GM12878 (cell line): Measurements from ENCODE around the gene MAPKAP1. TPM values are rescaled to one million over a fixed set of nuclear protein-coding genes. Genes with fewer than 3 reads are reported as not detected.

Experiments used
- ATAC-seq: fragments of 200-7000 bp; cut with Tn5 transposase; 3 replicates; pipeline ENCODE4 v1.9.1; 2020; ENCODE audit warnings: mild to moderate bottlenecking, moderate library complexity
- BruUV-seq: library from RNA; stranded (reverse); fragments of 400-500 nt; replicated peaks from 2 replicates; lab custom pipeline; 2021; lab: Mats Ljungman, UMichigan
- CTCF ChIA-PET: fragments of 300-600 bp; sonication (Branson Sonifier 250); formaldehyde crosslinking; extraction: SDS; loops from one replicate; lab custom pipeline; 2021; ENCODE audit warnings: inconsistent platforms; lab: Yijun Ruan, JAX
- POLR2A ChIA-PET: fragments of 350-600 bp; formaldehyde crosslinking; extraction: SDS; loops from one replicate; lab custom pipeline; 2021; ENCODE audit warnings: inconsistent platforms; lab: Charles Lee
- RAD21 ChIA-PET: fragments of 300-600 bp; sonication (Branson Sonifier 250); formaldehyde crosslinking; loops from one replicate; lab custom pipeline; 2023; ENCODE audit warnings: antibody characterized with exemption; ENCODE audit not compliant: unreplicated experiment; lab: Charles Lee
- SMC1A ChIA-PET: fragments of 300-600 bp; sonication (Branson Sonifier 250); formaldehyde crosslinking; loops from one replicate; lab custom pipeline; 2023; ENCODE audit not compliant: unreplicated experiment, uncharacterized antibody; lab: Charles Lee
- DNase-seq: peaks from one replicate; pipeline ENCODE4 v3.0.0-alpha.2; 2011; ENCODE audit warnings: low read depth, low spot score
- FAIRE-seq: peaks from 3 replicates; lab custom pipeline; 2011; peaks lifted over from hg19 to GRCh38; lab: Jason Lieb, UNC
- H2AFZ ChIP-seq: 2 replicates; pipeline ENCODE4 v1.6.0; 2011; ENCODE audit warnings: low read depth, low read length, control low read depth; ENCODE audit not compliant: control insufficient read depth
- H3K27ac ChIP-seq: 2 replicates; pipeline ENCODE4 v1.5.1; 2011; ENCODE audit warnings: control low read depth; ENCODE audit not compliant: control insufficient read depth, insufficient read depth
- H3K27me3 ChIP-seq, 2 experiments: replicated peaks in 1 of 2; 2 replicates each; pipeline versions ENCODE4 v1.6.0 to v1.6.1; 2011; ENCODE audit warnings: low read length in 1 of 2; ENCODE audit not compliant: control insufficient read depth in 2 of 2, insufficient read depth in 2 of 2
- H3K36me3 ChIP-seq, 2 experiments: 2 replicates each; pipeline ENCODE4 v1.5.1; 2011; ENCODE audit warnings: low read length in 1 of 2; ENCODE audit not compliant: control insufficient read depth in 2 of 2, insufficient read depth in 2 of 2
- H3K4me1 ChIP-seq: 2 replicates; pipeline ENCODE4 v1.6.1; 2011; ENCODE audit warnings: mild to moderate bottlenecking, low read length, moderate library complexity, mixed read lengths; ENCODE audit not compliant: control insufficient read depth, insufficient read depth
- H3K4me2 ChIP-seq: 2 replicates; pipeline ENCODE4 v1.6.0; 2011; ENCODE audit warnings: control low read depth; ENCODE audit not compliant: control insufficient read depth, insufficient read depth
- H3K4me3 ChIP-seq: fragments of 200-600 bp; sonication (generic); 2 replicates; pipeline ENCODE4 v1.5.1; 2016
- H3K79me2 ChIP-seq: 2 replicates; pipeline ENCODE4 v1.6.0; 2011; ENCODE audit warnings: low read length; ENCODE audit not compliant: control insufficient read depth, insufficient read depth
- H3K9ac ChIP-seq: 2 replicates; pipeline ENCODE4 v1.8.0; 2011; ENCODE audit warnings: low read length, control low read depth, mixed read lengths; ENCODE audit not compliant: control insufficient read depth, insufficient read depth
- H3K9me3 ChIP-seq: replicated peaks from 3 replicates; pipeline ENCODE4 v1.5.1; 2011; ENCODE audit warnings: mild to moderate bottlenecking, low read length; ENCODE audit not compliant: control insufficient read depth, insufficient read depth
- H4K20me1 ChIP-seq: 2 replicates; pipeline ENCODE4 v1.6.0; 2011; ENCODE audit not compliant: control insufficient read depth, insufficient read depth
- ASH2L ChIP-seq: fragments of 300-600, 200-600 bp; sonication (generic); IDR thresholded peaks from 2 replicates; pipeline ENCODE4 v1.6.1; 2017; ENCODE audit warnings: low read depth, mild to moderate bottlenecking, borderline replicate concordance
- BCL11A ChIP-seq: IDR thresholded peaks from 2 replicates; pipeline ENCODE4 v1.6.1; 2011; ENCODE audit warnings: low read depth, low read length
- BRCA1 ChIP-seq: IDR thresholded peaks from 2 replicates; pipeline ENCODE4 v1.6.1; 2011; ENCODE audit warnings: low read depth, low read length, improper control_type of control experiment
- FOXK2 ChIP-seq: fragments of 450-650 bp; IDR thresholded peaks from 2 replicates; pipeline ENCODE4 v1.6.1; 2017; ENCODE audit warnings: mild to moderate bottlenecking, moderate library complexity
- KDM1A ChIP-seq: fragments of 200-600 bp; sonication (generic); IDR thresholded peaks from 2 replicates; pipeline ENCODE4 v1.6.1; 2016; ENCODE audit warnings: borderline replicate concordance
- POU2F2 ChIP-seq: IDR thresholded peaks from 3 replicates; pipeline ENCODE4 v1.6.1; 2011; ENCODE audit warnings: low read depth, mild to moderate bottlenecking, low read length, borderline replicate concordance
- SMARCA5 ChIP-seq: fragments of 450-650 bp; IDR thresholded peaks from 2 replicates; pipeline ENCODE4 v1.6.1; 2017; ENCODE audit warnings: mild to moderate bottlenecking
- STAT3 ChIP-seq: IDR thresholded peaks from 2 replicates; pipeline ENCODE4 v1.6.1; 2011; ENCODE audit warnings: low read depth, low read length, improper control_type of control experiment
- WGBS: methylation state at CpG from one replicate; pipeline ENCODE4 v1.1.6; 2016; ENCODE audit warnings: low lambda C conversion rate; ENCODE audit not compliant: insufficient replicate concordance, insufficient coverage; ENCODE audit errors: missing lambda C conversion rate; 5-methylcytosine and 5-hydroxymethylcytosine counted together
- in situ Hi-C: fragments of 300-500 bp; cut with MboI; formaldehyde crosslinking; loops from 9 replicates; pipeline ENCODE4 v1.14.3; 2018; ENCODE audit warnings: mixed read lengths
- intact Hi-C: fragments of 100-400 bp; cut with micrococcal nuclease; formaldehyde crosslinking; loops from one replicate; pipeline ENCODE4 v1.14.2; 2022; ENCODE audit not compliant: unreplicated experiment
- polyA plus RNA-seq, 11 experiments: library from polyadenylated mRNA; depleted of rRNA in 4 of 11; unstranded in 6 of 11; stranded (reverse) in 5 of 11; fragments of >200 nt; fragmentation: Nextera tagmentation in 4 of 11; fragmentation: Illumina TruSeq in 1 of 11; extraction: Ambion mirVana in 4 of 11; extraction: Trizol in 1 of 11; gene quantifications; 1 replicate in 1 of 11; 2 replicates in 10 of 11; pipeline versions ENCODE4 v1.2.1 to v1.2.3, GENCODE V29; 2011 to 2016; ENCODE audit warnings: inconsistent platforms in 2 of 11, missing spikeins in 2 of 11, low read depth in 1 of 11
- total RNA-seq, 4 experiments: library from RNA; depleted of rRNA in 3 of 4; stranded (reverse); fragments of >200 nt in 3 of 4; fragmentation: Illumina TruSeq in 1 of 4; extraction: Trizol in 1 of 4; gene quantifications; 2 replicates each; pipeline versions ENCODE4 v1.2.1 to v1.2.3, GENCODE V29; 2013 to 2021
- TF ChIP-seq, protein P1 (sequence below): IDR thresholded peaks from 2 replicates; pipeline ENCODE4 v1.6.1; 2011; ENCODE audit warnings: mild to moderate bottlenecking, low read depth, low read length, moderate library complexity; ENCODE audit not compliant: insufficient replicate concordance
- TF ChIP-seq, protein P2 (sequence below): fragments of 450-650 bp; IDR thresholded peaks from 2 replicates; pipeline ENCODE4 v1.6.1; 2017; ENCODE audit warnings: mild to moderate bottlenecking, moderate library complexity
- TF ChIP-seq, protein P3 (sequence below), 3 experiments: IDR thresholded peaks in 2 of 3; conservative IDR thresholded peaks in 1 of 3; 2 replicates each; pipeline ENCODE4 v1.5.1; 2011; ENCODE audit warnings: low read depth in 3 of 3, low read length in 3 of 3, mild to moderate bottlenecking in 3 of 3, control low read depth in 2 of 3, moderate library complexity in 2 of 3, inconsistent platforms in 1 of 3, mixed read lengths in 1 of 3; ENCODE audit not compliant: control insufficient read depth in 2 of 3, insufficient read depth in 1 of 3; ENCODE audit errors: extremely low read depth in 1 of 3
- TF ChIP-seq, protein P4 (sequence below): fragments of 150-350 bp; IDR thresholded peaks from 2 replicates; pipeline ENCODE4 v1.6.1; 2016; ENCODE audit warnings: low read depth, low read length

MAPKAP1 gene
- total and polyA plus RNA-seq, 10 of the 15 experiments (the other 5 are each of a cell fraction or from before 2014, with no cell fraction given) = 5.1 to 188 (median 105) TPM

DNA sequence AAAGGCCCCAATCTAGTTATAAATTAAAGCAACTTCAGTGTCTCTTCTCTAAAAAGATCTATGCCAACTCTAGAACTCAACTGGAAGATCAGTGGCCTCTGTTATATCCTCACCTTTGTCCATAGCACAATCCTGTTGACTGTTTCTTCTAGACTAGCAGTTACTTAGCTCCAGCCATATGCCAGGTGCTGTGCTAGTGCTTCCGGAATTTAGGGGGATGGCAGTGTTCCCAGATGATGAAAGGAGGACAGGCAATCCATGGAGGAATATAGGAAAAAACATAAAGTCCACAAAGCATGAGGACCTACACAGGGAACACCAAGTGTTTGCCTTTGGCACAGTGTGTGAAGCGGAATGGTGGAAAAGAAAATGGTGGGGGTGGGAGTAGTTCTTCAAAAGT lies 214.3 kb downstream of the MAPKAP1 start (continued):
- TF ChIP-seq, protein P1, sequence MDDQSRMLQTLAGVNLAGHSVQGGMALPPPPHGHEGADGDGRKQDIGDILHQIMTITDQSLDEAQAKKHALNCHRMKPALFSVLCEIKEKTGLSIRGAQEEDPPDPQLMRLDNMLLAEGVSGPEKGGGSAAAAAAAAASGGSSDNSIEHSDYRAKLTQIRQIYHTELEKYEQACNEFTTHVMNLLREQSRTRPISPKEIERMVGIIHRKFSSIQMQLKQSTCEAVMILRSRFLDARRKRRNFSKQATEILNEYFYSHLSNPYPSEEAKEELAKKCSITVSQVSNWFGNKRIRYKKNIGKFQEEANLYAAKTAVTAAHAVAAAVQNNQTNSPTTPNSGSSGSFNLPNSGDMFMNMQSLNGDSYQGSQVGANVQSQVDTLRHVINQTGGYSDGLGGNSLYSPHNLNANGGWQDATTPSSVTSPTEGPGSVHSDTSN = no peak
- TF ChIP-seq STAT3 (no peak), FOXK2 (no peak), POU2F2 (no peak), BCL11A (no peak), BRCA1 (no peak)
- TF ChIP-seq, protein P2, sequence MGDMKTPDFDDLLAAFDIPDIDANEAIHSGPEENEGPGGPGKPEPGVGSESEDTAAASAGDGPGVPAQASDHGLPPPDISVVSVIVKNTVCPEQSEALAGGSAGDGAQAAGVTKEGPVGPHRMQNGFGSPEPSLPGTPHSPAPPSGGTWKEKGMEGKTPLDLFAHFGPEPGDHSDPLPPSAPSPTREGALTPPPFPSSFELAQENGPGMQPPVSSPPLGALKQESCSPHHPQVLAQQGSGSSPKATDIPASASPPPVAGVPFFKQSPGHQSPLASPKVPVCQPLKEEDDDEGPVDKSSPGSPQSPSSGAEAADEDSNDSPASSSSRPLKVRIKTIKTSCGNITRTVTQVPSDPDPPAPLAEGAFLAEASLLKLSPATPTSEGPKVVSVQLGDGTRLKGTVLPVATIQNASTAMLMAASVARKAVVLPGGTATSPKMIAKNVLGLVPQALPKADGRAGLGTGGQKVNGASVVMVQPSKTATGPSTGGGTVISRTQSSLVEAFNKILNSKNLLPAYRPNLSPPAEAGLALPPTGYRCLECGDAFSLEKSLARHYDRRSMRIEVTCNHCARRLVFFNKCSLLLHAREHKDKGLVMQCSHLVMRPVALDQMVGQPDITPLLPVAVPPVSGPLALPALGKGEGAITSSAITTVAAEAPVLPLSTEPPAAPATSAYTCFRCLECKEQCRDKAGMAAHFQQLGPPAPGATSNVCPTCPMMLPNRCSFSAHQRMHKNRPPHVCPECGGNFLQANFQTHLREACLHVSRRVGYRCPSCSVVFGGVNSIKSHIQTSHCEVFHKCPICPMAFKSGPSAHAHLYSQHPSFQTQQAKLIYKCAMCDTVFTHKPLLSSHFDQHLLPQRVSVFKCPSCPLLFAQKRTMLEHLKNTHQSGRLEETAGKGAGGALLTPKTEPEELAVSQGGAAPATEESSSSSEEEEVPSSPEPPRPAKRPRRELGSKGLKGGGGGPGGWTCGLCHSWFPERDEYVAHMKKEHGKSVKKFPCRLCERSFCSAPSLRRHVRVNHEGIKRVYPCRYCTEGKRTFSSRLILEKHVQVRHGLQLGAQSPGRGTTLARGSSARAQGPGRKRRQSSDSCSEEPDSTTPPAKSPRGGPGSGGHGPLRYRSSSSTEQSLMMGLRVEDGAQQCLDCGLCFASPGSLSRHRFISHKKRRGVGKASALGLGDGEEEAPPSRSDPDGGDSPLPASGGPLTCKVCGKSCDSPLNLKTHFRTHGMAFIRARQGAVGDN = no peak
- TF ChIP-seq, all 136 proteins: peak for 0

DNA sequence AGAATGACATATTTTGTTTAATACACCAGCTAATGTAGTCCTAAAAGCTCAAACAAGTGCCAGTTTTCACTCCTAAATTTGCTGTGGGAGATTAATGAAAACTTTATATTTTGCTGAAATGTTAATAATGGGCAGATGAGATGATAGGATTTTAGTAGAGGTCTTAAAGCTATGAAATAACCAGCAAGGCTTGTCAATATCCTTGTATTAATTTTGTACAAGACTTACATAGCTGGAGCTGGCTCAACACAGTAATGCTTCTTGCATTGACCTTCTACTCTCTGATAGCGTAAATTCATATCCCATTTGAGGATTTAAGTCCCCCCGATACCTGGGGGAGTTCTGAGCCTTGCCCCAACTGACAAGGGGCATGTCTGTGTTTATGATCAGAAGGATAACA lies 219.2 kb downstream of the MAPKAP1 start:
- H3K27ac ChIP-seq = no peak overlapping the region
- no peaks in the 10 kb centered on the region for H3K79me2 ChIP-seq
- no peak overlapping the region for H3K4me3 ChIP-seq
- ChIA-PET RAD21 (interaction anchor here (1.1 kb wide), 1 partner anchor 26 kb away, joined by 4 read pairs; no protein-coding TSS in a partner anchor), POLR2A (no interaction called here), CTCF (interaction anchor here (0.6 to 1.2 kb wide), 4 partner anchors 8 to 70 kb away, joined by 3 to 4 read pairs (median 3); no protein-coding TSS in a partner anchor), SMC1A (interaction anchor here (0.8 to 1.3 kb wide), 5 partner anchors 8 to 63 kb away, joined by 3 to 7 read pairs (median 5); no protein-coding TSS in a partner anchor)
- no peaks in the 10 kb centered on the region for H3K4me1 ChIP-seq
- in situ Hi-C loops = no loop called here
- no peaks in the 10 kb centered on the region for H3K9me3 ChIP-seq
- H3K9ac ChIP-seq = no peak overlapping the region
- FAIRE-seq (peak; percentile 68), DNase-seq (no peak), ATAC-seq (no peak)
- no peaks in the 10 kb centered on the region for H3K27me3 ChIP-seq
- peaks cover 0 to 1% of the 10 kb centered on the region in 2 experiments; a peak in 3 of 4 replicates for H3K36me3 ChIP-seq
- H4K20me1 ChIP-seq = no peaks in the 10 kb centered on the region; the same call in 1 of the 2 replicates
- H3K4me2 ChIP-seq = no peak overlapping the region
- WGBS = 97% methylated on average over 2 of the region's 2 CpGs
- no peak overlapping the region for H2AFZ ChIP-seq
- intact Hi-C loops = no loop called here
- BruUV-seq = no TSS peak
- TF ChIP-seq, protein P3, sequence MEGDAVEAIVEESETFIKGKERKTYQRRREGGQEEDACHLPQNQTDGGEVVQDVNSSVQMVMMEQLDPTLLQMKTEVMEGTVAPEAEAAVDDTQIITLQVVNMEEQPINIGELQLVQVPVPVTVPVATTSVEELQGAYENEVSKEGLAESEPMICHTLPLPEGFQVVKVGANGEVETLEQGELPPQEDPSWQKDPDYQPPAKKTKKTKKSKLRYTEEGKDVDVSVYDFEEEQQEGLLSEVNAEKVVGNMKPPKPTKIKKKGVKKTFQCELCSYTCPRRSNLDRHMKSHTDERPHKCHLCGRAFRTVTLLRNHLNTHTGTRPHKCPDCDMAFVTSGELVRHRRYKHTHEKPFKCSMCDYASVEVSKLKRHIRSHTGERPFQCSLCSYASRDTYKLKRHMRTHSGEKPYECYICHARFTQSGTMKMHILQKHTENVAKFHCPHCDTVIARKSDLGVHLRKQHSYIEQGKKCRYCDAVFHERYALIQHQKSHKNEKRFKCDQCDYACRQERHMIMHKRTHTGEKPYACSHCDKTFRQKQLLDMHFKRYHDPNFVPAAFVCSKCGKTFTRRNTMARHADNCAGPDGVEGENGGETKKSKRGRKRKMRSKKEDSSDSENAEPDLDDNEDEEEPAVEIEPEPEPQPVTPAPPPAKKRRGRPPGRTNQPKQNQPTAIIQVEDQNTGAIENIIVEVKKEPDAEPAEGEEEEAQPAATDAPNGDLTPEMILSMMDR (IDR thresholded peaks at IDR 0.05 in 2 of 3, conservative IDR thresholded peaks at IDR 0.05 in 1 of 3; ENCODE audit: control insufficient read depth in 2 of 3, extremely low read depth in 1 of 3, insufficient read depth in 1 of 3, low read depth in 3 of 3, low read length in 3 of 3) = no peak
- no peak for TF ChIP-seq ASH2L
- TF ChIP-seq, protein P4, sequence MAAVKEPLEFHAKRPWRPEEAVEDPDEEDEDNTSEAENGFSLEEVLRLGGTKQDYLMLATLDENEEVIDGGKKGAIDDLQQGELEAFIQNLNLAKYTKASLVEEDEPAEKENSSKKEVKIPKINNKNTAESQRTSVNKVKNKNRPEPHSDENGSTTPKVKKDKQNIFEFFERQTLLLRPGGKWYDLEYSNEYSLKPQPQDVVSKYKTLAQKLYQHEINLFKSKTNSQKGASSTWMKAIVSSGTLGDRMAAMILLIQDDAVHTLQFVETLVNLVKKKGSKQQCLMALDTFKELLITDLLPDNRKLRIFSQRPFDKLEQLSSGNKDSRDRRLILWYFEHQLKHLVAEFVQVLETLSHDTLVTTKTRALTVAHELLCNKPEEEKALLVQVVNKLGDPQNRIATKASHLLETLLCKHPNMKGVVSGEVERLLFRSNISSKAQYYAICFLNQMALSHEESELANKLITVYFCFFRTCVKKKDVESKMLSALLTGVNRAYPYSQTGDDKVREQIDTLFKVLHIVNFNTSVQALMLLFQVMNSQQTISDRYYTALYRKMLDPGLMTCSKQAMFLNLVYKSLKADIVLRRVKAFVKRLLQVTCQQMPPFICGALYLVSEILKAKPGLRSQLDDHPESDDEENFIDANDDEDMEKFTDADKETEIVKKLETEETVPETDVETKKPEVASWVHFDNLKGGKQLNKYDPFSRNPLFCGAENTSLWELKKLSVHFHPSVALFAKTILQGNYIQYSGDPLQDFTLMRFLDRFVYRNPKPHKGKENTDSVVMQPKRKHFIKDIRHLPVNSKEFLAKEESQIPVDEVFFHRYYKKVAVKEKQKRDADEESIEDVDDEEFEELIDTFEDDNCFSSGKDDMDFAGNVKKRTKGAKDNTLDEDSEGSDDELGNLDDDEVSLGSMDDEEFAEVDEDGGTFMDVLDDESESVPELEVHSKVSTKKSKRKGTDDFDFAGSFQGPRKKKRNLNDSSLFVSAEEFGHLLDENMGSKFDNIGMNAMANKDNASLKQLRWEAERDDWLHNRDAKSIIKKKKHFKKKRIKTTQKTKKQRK = no peak
- no peak for TF ChIP-seq KDM1A
- no peak for TF ChIP-seq SMARCA5
